Fibroblast of skin of left quadriceps (primary cell): ENCODE data around the gene MC1R.
"Not testable (repeated sequence)": the region's sequence is repeated elsewhere in the genome, so short reads cannot be mapped to it uniquely, and the experiment has no call there.

Experiments used
- DNase-seq, 2 experiments: peaks; one replicate each; pipeline ENCODE4 v3.0.0-alpha.2; 2013; ENCODE audit warnings: low read depth in 2 of 2

Gene MC1R

GRCh38 chr16:89934611-89935553, 16.2 kb downstream of the MC1R start:
- DNase-seq = no peak

GRCh38 chr16:89935620-89936019, 17.0 kb downstream of the MC1R start:
- not testable (repeated sequence) for DNase-seq

- DNase-seq = no peak
These were observed 17.4 kb downstream of the MC1R start for GRCh38 chr16:89936034-89936433.

- DNase-seq = no peak
These were observed 17.8 kb downstream of the MC1R start for GRCh38 chr16:89936508-89936907.

- no peak for DNase-seq
These were observed 18.3 kb downstream of the MC1R start for GRCh38 chr16:89936981-89937380.

- DNase-seq = no peak
These were observed 19.7 kb downstream of the MC1R start for GRCh38 chr16:89938175-89938885.

- DNase-seq = no peak
These were observed 26.1 kb downstream of the MC1R start for GRCh38 chr16:89944773-89945172.

- no peak for DNase-seq
These were observed 27.0 kb downstream of the MC1R start for GRCh38 chr16:89945654-89946053.

GRCh38 chr16:89946515-89946914, 27.9 kb downstream of the MC1R start:
- DNase-seq = no peak

- no peak for DNase-seq
These were observed 30.6 kb downstream of the MC1R start for GRCh38 chr16:89949121-89949742.

- DNase-seq = no peak
These were observed 31.1 kb downstream of the MC1R start for GRCh38 chr16:89949756-89950155.

- no peak for DNase-seq
These were observed 32.8 kb downstream of the MC1R start for GRCh38 chr16:89951509-89951908.

- no peak for DNase-seq
These were observed 33.4 kb downstream of the MC1R start for GRCh38 chr16:89952049-89952448.

- no peak for DNase-seq
These were observed 33.9 kb downstream of the MC1R start for GRCh38 chr16:89952551-89952950.

- DNase-seq = no peak
These were observed 35.2 kb downstream of the MC1R start for GRCh38 chr16:89953671-89954406.

- DNase-seq = no peak
These were observed 35.8 kb downstream of the MC1R start for GRCh38 chr16:89954462-89954861.

GRCh38 chr16:89955001-89955685, 36.5 kb downstream of the MC1R start:
- no peak for DNase-seq

- DNase-seq = no peak
These were observed 38.0 kb downstream of the MC1R start for GRCh38 chr16:89956505-89957215.

GRCh38 chr16:89957216-89957785, 38.6 kb downstream of the MC1R start:
- DNase-seq = no peak

GRCh38 chr16:89958068-89958467, 39.4 kb downstream of the MC1R start:
- no peak for DNase-seq
